ENCODE results near the gene FAM174B. TPM values are rescaled to one million over a fixed set of nuclear protein-coding genes. Genes with fewer than 3 reads are reported as not detected.

The FAM174B gene
- total and polyA plus RNA-seq, 3 donors from 2014 or later = 15.7 to 18.7 (median 18.6) TPM

DNA sequence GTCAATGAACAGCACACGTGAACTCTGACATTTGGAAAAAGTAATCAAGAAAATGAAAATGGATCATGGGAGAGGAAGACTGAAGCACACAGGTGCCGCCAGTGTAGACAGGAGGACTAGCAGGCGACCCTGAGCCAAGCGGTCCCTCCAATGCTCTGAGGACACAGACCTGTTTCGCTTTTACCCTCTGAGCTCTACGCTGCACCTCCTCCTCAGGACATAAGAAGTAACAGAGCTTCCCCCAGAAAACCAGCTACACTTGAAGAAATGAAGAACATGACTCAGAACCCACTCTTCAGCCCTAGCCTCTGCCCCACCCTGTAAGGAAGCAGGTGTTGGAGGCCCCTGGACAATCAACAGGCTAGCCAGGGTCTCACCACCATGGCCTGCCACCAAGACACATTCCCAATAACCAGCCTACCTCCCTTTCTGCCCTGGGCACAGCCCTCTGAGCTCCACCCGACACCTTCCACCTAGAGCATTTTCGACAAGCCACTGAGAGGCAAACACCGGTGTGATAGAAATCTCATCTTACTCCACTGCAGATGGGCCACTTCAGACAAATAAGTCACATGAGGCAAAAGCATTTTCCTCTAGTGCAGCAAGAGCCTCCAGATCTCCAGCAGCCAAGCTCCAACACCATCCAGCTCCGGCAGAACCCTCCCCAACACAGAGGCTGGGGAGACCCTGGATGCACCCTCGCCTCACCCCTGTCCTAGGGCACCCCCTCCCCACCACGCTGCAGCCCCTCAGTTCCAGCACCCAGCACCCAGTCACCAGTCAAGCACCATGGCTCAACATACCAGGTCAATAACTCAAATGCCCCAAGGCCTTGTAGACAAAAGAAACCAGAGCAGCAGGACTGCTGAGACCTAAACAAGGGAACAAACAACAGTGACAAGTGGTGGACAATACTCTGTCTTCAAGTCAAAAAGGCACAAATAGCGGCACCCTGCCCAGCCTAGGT lies 11.4 kb downstream of the FAM174B start:
- H3K9me3 ChIP-seq = no peaks in the 10 kb centered on the region
- H3K4me1 ChIP-seq = no peaks in the 10 kb centered on the region
- no peaks in the 10 kb centered on the region for H3K27me3 ChIP-seq
- TF ChIP-seq, protein P1, sequence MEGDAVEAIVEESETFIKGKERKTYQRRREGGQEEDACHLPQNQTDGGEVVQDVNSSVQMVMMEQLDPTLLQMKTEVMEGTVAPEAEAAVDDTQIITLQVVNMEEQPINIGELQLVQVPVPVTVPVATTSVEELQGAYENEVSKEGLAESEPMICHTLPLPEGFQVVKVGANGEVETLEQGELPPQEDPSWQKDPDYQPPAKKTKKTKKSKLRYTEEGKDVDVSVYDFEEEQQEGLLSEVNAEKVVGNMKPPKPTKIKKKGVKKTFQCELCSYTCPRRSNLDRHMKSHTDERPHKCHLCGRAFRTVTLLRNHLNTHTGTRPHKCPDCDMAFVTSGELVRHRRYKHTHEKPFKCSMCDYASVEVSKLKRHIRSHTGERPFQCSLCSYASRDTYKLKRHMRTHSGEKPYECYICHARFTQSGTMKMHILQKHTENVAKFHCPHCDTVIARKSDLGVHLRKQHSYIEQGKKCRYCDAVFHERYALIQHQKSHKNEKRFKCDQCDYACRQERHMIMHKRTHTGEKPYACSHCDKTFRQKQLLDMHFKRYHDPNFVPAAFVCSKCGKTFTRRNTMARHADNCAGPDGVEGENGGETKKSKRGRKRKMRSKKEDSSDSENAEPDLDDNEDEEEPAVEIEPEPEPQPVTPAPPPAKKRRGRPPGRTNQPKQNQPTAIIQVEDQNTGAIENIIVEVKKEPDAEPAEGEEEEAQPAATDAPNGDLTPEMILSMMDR (IDR thresholded peaks at IDR 0.05) = no peak
- no peak for TF ChIP-seq POLR2A (IDR thresholded peaks at IDR 0.05)
- WGBS, 2 donors = 94 to 97% methylated on average over 13 of the region's 13 CpGs
- intact Hi-C loops (cut with DNase I; ENCODE audit: low total_unique reads) = no loop called here
- DNase-seq = no peak
- no peak overlapping the region for H3K4me3 ChIP-seq
- H3K27ac ChIP-seq = no peak overlapping the region
- H3K36me3 ChIP-seq (ENCODE audit: low read depth, missing control alignments) = no peaks in the 10 kb centered on the region

DNA sequence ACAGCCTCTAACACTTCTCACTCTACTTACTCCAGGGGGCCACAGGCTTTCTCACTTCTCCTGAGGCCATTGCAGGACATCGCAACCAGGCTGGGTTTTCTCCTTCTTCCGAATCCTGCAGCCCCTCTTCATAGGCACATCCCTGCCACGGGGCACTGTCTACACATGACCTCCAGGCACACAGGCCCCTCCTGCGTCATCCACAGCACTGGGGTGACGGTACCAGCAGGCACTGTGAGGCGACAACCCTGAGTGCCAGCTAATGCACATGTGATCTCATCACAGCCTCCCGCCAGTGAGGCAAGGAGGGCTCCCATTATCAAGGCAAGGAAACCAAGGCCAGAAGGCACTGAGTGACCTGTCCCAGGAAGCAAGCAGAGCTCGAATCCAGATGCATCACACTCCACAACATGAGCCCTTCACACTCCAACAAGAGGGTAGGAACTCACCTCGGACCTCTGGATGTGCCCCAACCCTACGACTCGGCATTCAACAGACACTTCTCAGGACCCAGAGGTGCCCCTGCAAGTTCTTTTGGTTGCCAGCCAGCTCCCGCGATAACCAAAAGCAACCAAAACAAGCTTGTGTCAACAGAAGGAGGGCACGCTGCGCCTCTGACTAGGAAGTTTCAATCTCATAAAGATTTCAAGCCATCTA lies 16.7 kb downstream of the FAM174B start:
- H3K4me1 ChIP-seq = no peaks in the 10 kb centered on the region
- DNase-seq = no peak
- no peak overlapping the region for H3K4me3 ChIP-seq
- no peaks in the 10 kb centered on the region for H3K27me3 ChIP-seq
- no peak overlapping the region for H3K27ac ChIP-seq
- WGBS, 2 donors = 88 to 90% methylated on average over 14 to 15 of the region's 15 CpGs
- no peaks in the 10 kb centered on the region for H3K9me3 ChIP-seq
- no peak for TF ChIP-seq POLR2A (IDR thresholded peaks at IDR 0.05)
- TF ChIP-seq, protein P1 (IDR thresholded peaks at IDR 0.05) = no peak
- H3K36me3 ChIP-seq (ENCODE audit: low read depth, missing control alignments) = no peaks in the 10 kb centered on the region
- intact Hi-C loops (cut with DNase I; ENCODE audit: low total_unique reads) = no loop called here

DNA sequence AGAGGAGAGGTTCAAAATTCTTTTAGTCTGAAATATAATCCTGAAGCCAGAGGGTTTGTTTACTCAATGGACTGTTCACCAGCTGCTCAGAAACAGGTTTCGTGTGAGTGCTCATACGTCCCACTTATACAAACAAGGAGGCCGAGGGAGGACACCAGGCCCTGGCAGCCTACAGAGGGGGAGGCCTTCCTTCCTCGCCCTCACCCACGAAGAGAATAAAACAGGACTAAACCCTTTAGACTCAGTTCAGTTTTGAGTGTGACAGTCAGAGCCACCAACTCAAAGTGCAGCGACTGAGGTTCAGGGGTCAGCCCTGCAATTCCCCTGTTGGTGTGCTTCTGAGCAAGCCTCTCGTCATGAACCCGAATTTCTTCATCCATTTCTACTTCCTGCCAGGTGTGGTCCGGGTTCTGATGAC lies 17.3 kb downstream of the FAM174B start:
- no peaks in the 10 kb centered on the region for H3K4me1 ChIP-seq
- TF ChIP-seq, protein P1 (IDR thresholded peaks at IDR 0.05) = no peak
- TF ChIP-seq POLR2A (IDR thresholded peaks at IDR 0.05) = no peak
- no peak for DNase-seq
- no peaks in the 10 kb centered on the region for H3K36me3 ChIP-seq (ENCODE audit: low read depth, missing control alignments)
- intact Hi-C loops (cut with DNase I; ENCODE audit: low total_unique reads) = no loop called here
- no peaks in the 10 kb centered on the region for H3K27me3 ChIP-seq
- 49 to 59% methylated on average over 9 of the region's 9 CpGs for WGBS, 2 donors
- H3K9me3 ChIP-seq = no peaks in the 10 kb centered on the region
- no peak overlapping the region for H3K4me3 ChIP-seq
- H3K27ac ChIP-seq = no peak overlapping the region

DNA sequence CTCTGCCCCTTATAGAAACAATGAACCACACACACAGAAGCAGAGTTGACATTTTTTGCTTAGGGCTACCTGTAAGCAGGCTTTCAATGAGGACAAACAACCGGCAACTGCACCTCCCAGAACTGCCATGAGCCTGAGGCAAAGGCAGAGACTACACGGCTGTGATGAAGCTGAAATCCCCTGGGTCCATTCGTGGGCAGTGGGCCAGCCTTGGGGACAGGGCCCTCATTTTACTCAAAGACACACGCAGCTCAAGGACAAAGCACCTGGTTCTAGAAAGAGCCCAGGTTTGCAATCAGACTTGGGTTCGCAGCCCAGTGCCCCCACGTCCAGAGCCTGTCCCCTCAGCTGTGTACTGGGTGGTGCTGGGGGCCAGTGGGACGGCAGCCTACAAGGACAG lies 17.9 kb downstream of the FAM174B start:
- H3K27ac ChIP-seq = no peak overlapping the region
- no peaks in the 10 kb centered on the region for H3K36me3 ChIP-seq (ENCODE audit: low read depth, missing control alignments)
- H3K4me3 ChIP-seq = no peak overlapping the region
- 58 to 71% methylated on average over 7 of the region's 7 CpGs for WGBS, 2 donors
- DNase-seq = no peak
- no peaks in the 10 kb centered on the region for H3K4me1 ChIP-seq
- TF ChIP-seq POLR2A (IDR thresholded peaks at IDR 0.05) = no peak
- TF ChIP-seq, protein P1 (IDR thresholded peaks at IDR 0.05) = no peak
- H3K9me3 ChIP-seq = no peaks in the 10 kb centered on the region
- intact Hi-C loops (cut with DNase I; ENCODE audit: low total_unique reads) = no loop called here
- H3K27me3 ChIP-seq = no peaks in the 10 kb centered on the region

All from testis (tissue), 3 donors.